ENCODE results near the gene PTPN20.
A peak's percentile ranks its signal among the peaks of the same experiment; 100 is the strongest.

PTPN20 gene

GRCh38 chr10:47043928-47044538 lies 132.8 kb downstream of the PTPN20 start:
- Mint-ChIP-seq H3K4me3 (no peak overlapping the region), H3K27ac (no peak overlapping the region), H3K9me3 (no peaks in the 10 kb centered on the region), H3K36me3 (no peaks in the 10 kb centered on the region), H3K4me1 (peaks cover 16% of the 10 kb centered on the region)
- no peak for DNase-seq (ENCODE audit: low spot score in 2 of 2)
- ATAC-seq, result no peak

DNA sequence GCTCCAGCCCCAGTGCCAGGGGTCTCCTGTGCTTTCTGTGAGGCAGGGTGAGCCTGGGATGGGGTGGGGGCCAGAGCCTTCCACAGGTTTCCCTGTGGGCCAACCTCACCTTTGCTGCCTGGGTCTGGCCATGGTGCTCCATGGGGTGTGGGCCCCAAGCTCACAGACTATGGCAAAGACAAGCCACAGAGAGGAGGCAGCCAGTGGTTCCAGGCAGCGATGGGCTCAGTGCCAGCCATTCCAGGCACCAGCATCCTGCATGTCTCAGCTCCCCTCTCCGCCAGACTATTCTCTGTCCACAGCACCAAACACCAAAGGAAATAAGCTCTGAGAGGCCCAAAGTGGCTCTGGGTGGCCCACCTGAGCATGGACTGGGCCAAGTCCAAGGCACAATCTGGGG lies 133.5 kb downstream of the PTPN20 start:
- Mint-ChIP-seq H3K4me1 (peaks cover 16% of the 10 kb centered on the region), H3K4me3 (no peak overlapping the region), H3K36me3 (no peaks in the 10 kb centered on the region), H3K9me3 (no peaks in the 10 kb centered on the region), H3K27ac (no peak overlapping the region)
- ATAC-seq, result no peak
- no peak for DNase-seq (ENCODE audit: low spot score in 2 of 2)

DNA sequence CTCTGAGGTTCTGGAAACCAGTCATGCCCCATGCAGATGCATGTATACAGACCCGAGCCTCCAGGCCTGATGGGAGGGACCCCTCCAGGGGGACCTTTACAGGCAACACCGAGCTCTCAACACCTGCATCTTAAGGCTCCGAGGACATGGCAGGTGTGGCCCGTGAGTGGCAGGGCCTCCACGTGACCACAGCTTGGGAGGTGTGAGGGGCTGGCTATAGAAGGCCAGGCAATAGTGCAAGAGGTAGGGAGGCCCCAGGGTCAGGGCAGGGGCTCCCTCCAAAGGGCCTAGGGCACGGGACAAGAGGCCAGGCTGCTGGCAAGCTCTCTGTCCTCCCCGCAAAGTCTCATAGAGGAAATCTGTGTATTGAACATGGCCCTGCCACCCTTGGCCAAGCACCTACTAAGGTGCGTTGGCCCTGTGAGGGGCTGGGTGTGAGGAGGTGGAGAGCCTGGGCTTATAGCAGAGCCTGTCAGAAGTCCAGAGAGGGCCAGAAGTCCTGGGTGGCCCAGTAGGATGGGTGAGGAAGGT lies 134.2 kb downstream of the PTPN20 start:
- Mint-ChIP-seq H3K9me3 (no peaks in the 10 kb centered on the region), H3K4me3 (no peak overlapping the region), H3K4me1 (peaks cover 16% of the 10 kb centered on the region), H3K27ac (no peak overlapping the region), H3K36me3 (no peaks in the 10 kb centered on the region)
- DNase-seq (ENCODE audit: low spot score in 2 of 2) (no peak), ATAC-seq (no peak)

GRCh38 chr10:47046321-47047126 lies 135.3 kb downstream of the PTPN20 start:
- Mint-ChIP-seq H3K4me1 (peaks cover 16% of the 10 kb centered on the region), H3K36me3 (no peaks in the 10 kb centered on the region), H3K27ac (no peak overlapping the region), H3K4me3 (no peak overlapping the region), H3K9me3 (no peaks in the 10 kb centered on the region)
- DNase-seq (ENCODE audit: low spot score in 2 of 2) (no peak), ATAC-seq (no peak)

GRCh38 chr10:47047127-47047504 lies 135.9 kb downstream of the PTPN20 start:
- ATAC-seq (no peak), DNase-seq (ENCODE audit: low spot score in 2 of 2) (no peak)
- Mint-ChIP-seq H3K4me1 (peaks cover 16% of the 10 kb centered on the region), H3K36me3 (no peaks in the 10 kb centered on the region), H3K9me3 (no peaks in the 10 kb centered on the region), H3K27ac (no peak overlapping the region), H3K4me3 (no peak overlapping the region)

- no peaks in the 10 kb centered on the region for H3K9me3 Mint-ChIP-seq
- peak overlapping the region; percentile 58 for H3K27ac Mint-ChIP-seq
- peak; percentile 40 for ATAC-seq
- H3K4me1 Mint-ChIP-seq, result peaks cover 16% of the 10 kb centered on the region
- peak; percentile 56 to 80 for DNase-seq (ENCODE audit: low spot score in 2 of 2)
- H3K4me3 Mint-ChIP-seq, result no peak overlapping the region
- H3K36me3 Mint-ChIP-seq, result no peaks in the 10 kb centered on the region
Measured at GRCh38 chr10:47047577-47048525, 136.6 kb downstream of the PTPN20 start.

DNA sequence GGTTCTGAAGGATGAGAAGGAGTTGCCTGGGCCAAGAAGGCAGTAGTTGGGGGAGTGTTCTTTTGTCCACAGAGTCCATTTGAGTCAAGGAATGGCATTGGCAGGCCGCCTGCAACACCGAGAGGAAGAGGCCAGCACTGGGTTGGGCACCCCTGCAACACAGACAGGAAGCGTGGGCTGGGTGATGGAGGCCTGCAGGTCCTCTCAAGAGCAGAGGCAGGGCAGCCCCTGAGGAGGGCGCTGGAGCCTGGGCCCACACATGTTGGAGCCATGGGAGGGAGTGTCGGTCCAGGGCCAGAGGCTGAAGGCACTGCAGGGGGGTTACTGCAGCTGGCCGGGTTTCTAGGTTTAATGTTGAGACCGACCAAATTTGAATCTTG lies 137.3 kb downstream of the PTPN20 start:
- Mint-ChIP-seq H3K4me1 (peaks cover 16% of the 10 kb centered on the region), H3K4me3 (no peak overlapping the region), H3K9me3 (no peaks in the 10 kb centered on the region), H3K36me3 (no peaks in the 10 kb centered on the region), H3K27ac (peak overlapping the region; percentile 58)
- ATAC-seq (no peak), DNase-seq (ENCODE audit: low spot score in 2 of 2) (no peak)

DNA sequence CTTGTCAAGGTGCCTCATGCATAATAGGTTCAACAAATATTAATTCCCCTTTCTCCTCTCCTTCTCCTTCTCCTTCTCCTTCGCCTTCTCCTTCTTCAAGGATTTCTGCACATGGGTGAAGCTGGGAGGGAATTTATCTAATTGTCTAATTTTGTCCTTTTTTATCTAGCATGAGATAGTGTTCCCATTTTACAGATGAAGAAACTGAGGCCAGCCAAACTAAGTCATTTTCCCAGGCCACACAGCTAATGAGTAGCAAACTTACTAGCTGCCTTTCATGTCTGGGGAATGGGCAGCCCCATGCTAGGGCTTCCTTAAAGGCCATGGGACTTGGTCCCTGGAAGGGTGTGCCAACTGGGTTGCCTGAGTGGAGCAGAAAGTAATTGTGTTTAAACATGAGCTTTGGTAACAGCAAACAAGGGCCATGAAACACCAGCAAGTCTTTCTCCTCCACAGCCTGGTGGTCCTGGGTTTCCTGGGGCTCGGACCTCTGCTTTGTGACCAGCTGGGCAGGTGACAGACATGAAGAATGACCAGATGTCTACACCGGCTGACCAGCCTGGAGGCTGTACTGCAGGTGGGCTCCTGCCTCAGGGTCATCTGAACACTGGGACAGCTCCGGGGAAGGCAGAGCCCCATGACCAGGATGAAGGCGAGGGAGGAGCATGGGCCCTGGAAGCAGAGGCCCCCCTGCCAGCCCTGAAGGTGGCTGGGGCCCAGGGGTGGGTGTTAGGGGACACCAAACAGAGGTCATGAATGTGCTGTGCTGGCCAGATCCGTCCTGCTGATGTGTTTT lies 138.0 kb downstream of the PTPN20 start:
- no peaks in the 10 kb centered on the region for H3K36me3 Mint-ChIP-seq
- no peak overlapping the region for H3K27ac Mint-ChIP-seq
- no peaks in the 10 kb centered on the region for H3K9me3 Mint-ChIP-seq

GRCh38 chr10:47049906-47050305 lies 138.7 kb downstream of the PTPN20 start:
- no peak overlapping the region for H3K4me3 Mint-ChIP-seq
- no peak overlapping the region for H3K27ac Mint-ChIP-seq
- H3K9me3 Mint-ChIP-seq, result no peaks in the 10 kb centered on the region
- DNase-seq (ENCODE audit: low spot score in 2 of 2) (no peak), ATAC-seq (no peak)
- no peaks in the 10 kb centered on the region for H3K36me3 Mint-ChIP-seq
- peaks cover 16% of the 10 kb centered on the region for H3K4me1 Mint-ChIP-seq

More for the DNA sequence above, 138.0 kb downstream of the PTPN20 start:
- DNase-seq (ENCODE audit: low spot score in 2 of 2) (no peak), ATAC-seq (no peak)
- Mint-ChIP-seq H3K4me1 (peaks cover 16% of the 10 kb centered on the region), H3K4me3 (no peak overlapping the region)

DNA sequence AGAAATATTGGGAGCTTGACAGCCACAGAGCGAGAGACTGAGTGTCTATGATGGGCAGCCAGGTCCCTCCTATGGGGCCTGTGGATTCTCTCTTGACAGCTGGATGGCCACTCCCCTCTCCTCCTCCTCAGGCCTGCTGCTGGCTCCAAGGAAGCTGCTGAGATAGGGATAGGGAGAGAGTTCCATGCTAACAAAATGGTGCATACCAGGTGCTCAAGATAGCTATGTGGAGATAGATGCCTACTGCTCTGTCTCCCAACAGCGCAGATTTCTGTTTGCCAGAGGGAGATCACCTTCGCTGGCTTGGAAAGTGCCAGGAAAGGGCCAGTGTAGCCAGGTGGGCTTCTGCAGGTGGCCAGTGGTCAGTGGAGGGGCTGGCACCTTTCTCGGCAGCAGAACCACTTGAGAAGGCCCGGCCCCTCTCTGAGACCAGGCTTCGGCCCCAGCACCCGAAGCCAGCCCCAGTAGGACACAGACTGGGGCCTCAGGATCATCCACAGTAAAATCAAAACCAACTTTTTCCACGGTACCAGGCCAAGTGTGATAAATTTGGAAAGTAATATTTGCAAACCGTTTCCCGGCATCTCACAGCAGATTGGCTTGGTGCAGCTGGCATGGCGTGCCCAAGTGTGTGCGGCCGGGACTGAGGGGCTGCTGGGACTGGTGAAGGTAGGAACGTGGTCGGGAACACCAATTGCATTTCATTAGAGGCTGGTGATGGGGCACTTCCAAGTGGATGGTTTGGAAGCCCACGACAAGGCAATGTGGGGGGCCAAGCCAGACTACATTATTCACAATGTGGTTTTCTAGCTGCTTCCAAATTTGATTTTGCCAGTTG lies 139.6 kb downstream of the PTPN20 start:
- DNase-seq (ENCODE audit: low spot score in 2 of 2) (no peak), ATAC-seq (no peak)
- Mint-ChIP-seq H3K9me3 (no peaks in the 10 kb centered on the region), H3K36me3 (no peaks in the 10 kb centered on the region), H3K4me1 (peaks cover 16% of the 10 kb centered on the region), H3K27ac (no peak overlapping the region), H3K4me3 (no peak overlapping the region)

- Mint-ChIP-seq H3K4me1 (peaks cover 16% of the 10 kb centered on the region), H3K9me3 (no peaks in the 10 kb centered on the region), H3K36me3 (no peaks in the 10 kb centered on the region), H3K27ac (no peak overlapping the region), H3K4me3 (no peak overlapping the region)
- DNase-seq (ENCODE audit: low spot score in 2 of 2) (no peak), ATAC-seq (no peak)
Measured at GRCh38 chr10:47051741-47052238, 140.6 kb downstream of the PTPN20 start.

All from stimulated activated effector memory CD8-positive, alpha-beta T cell treated with anti-CD3 and anti-CD28 coated beads, Interleukin-12 subunit alpha, Interleukin-12 subunit beta, amount 100 ng/mL, for 72 hours (primary cell).